Osteocyte (in vitro differentiated cells): Measurements from ENCODE around the gene PIGW. TPM values are rescaled to one million over a fixed set of nuclear protein-coding genes. Genes with fewer than 3 reads are reported as not detected.

Experiments
- DNase-seq: peaks from one replicate; pipeline ENCODE4 v3.0.0; 2021; ENCODE audit warnings: mixed read lengths; ENCODE audit not compliant: unreplicated experiment; ENCODE audit errors: extremely low spot score
- H3K27ac Mint-ChIP-seq: one replicate; pipeline ENCODE4 v1.8.0; 2021; ENCODE audit warnings: mild to moderate bottlenecking, mixed read lengths; ENCODE audit not compliant: unreplicated experiment
- H3K27me3 Mint-ChIP-seq: one replicate; pipeline ENCODE4 v1.8.0; 2021; ENCODE audit warnings: mixed read lengths; ENCODE audit not compliant: unreplicated experiment
- H3K36me3 Mint-ChIP-seq: one replicate; pipeline ENCODE4 v1.8.0; 2021; ENCODE audit warnings: mixed read lengths; ENCODE audit not compliant: unreplicated experiment
- H3K4me1 Mint-ChIP-seq: one replicate; pipeline ENCODE4 v1.8.0; 2021; ENCODE audit warnings: mixed read lengths; ENCODE audit not compliant: unreplicated experiment
- H3K4me3 Mint-ChIP-seq: one replicate; pipeline ENCODE4 v1.8.0; 2021; ENCODE audit warnings: mild to moderate bottlenecking, moderate library complexity, mixed read lengths; ENCODE audit not compliant: unreplicated experiment
- H3K9me3 Mint-ChIP-seq: one replicate; pipeline ENCODE4 v1.8.0; 2021; ENCODE audit warnings: mixed read lengths; ENCODE audit not compliant: unreplicated experiment
- CTCF ChIP-seq: fragments of 200-600 bp; sonication (generic); IDR thresholded peaks from 2 replicates; pipeline ENCODE4 v1.5.0; 2021; ENCODE audit warnings: antibody characterized with exemption, mild to moderate bottlenecking, moderate library complexity
- total RNA-seq: library from RNA; stranded (reverse); gene quantifications from 2 replicates; pipeline ENCODE4 v1.2.1, GENCODE V29; 2021

Gene PIGW
- total RNA-seq, 1 donor from 2014 or later = 9.7 TPM

- no peak for TF ChIP-seq CTCF
- Mint-ChIP-seq H3K4me1 (no peaks in the 10 kb centered on the region), H3K4me3 (no peak overlapping the region), H3K27ac (no peak overlapping the region), H3K9me3 (no peaks in the 10 kb centered on the region), H3K36me3 (peaks cover 16% of the 10 kb centered on the region), H3K27me3 (no peaks in the 10 kb centered on the region)
- no peak for DNase-seq
These were observed 25.4 kb upstream of the PIGW start for GRCh38 chr17:36509272-36509985.

- Mint-ChIP-seq H3K36me3 (peaks cover 13% of the 10 kb centered on the region), H3K27me3 (no peaks in the 10 kb centered on the region), H3K4me3 (no peak overlapping the region), H3K4me1 (no peaks in the 10 kb centered on the region), H3K9me3 (no peaks in the 10 kb centered on the region), H3K27ac (no peak overlapping the region)
- DNase-seq = no peak
- no peak for TF ChIP-seq CTCF
These were observed 24.2 kb upstream of the PIGW start for GRCh38 chr17:36510636-36511035.

GRCh38 chr17:36511216-36511615, 23.6 kb upstream of the PIGW start:
- no peaks in the 10 kb centered on the region for H3K27me3 Mint-ChIP-seq
- H3K36me3 Mint-ChIP-seq = peaks cover 10% of the 10 kb centered on the region

GRCh38 chr17:36512641-36513040, 22.1 kb upstream of the PIGW start:
- no peak for DNase-seq
- Mint-ChIP-seq H3K4me3 (no peak overlapping the region), H3K9me3 (no peaks in the 10 kb centered on the region), H3K27me3 (no peaks in the 10 kb centered on the region), H3K36me3 (peaks cover 10% of the 10 kb centered on the region), H3K4me1 (no peaks in the 10 kb centered on the region), H3K27ac (no peak overlapping the region)
- TF ChIP-seq CTCF = no peak

More at GRCh38 chr17:36511216-36511615, 23.6 kb upstream of the PIGW start:
- Mint-ChIP-seq H3K4me1 (no peaks in the 10 kb centered on the region), H3K4me3 (no peak overlapping the region), H3K27ac (no peak overlapping the region), H3K9me3 (no peaks in the 10 kb centered on the region)
- DNase-seq = no peak
- no peak for TF ChIP-seq CTCF

- no peak overlapping the region for H3K4me3 Mint-ChIP-seq
- H3K27ac Mint-ChIP-seq = no peak overlapping the region
- H3K36me3 Mint-ChIP-seq = peaks cover 14% of the 10 kb centered on the region
- no peak for DNase-seq
- no peaks in the 10 kb centered on the region for H3K9me3 Mint-ChIP-seq
- no peak for TF ChIP-seq CTCF
- no peaks in the 10 kb centered on the region for H3K4me1 Mint-ChIP-seq
- no peaks in the 10 kb centered on the region for H3K27me3 Mint-ChIP-seq
These were observed 19.9 kb upstream of the PIGW start for GRCh38 chr17:36514856-36515255.
